Myocyte (in vitro differentiated cells): ENCODE measurements around the gene MYO18B. TPM values are rescaled to one million over a fixed set of nuclear protein-coding genes. Genes with fewer than 3 reads are reported as not detected.

Experiments
- DNase-seq: peaks from one replicate; pipeline ENCODE4 v3.0.0-alpha.2; 2012; ENCODE audit warnings: low read depth
- total RNA-seq: library from RNA; depleted of rRNA; stranded (reverse); fragments of >200 nt; gene quantifications from 2 replicates; pipeline ENCODE4 v1.2.3, GENCODE V29; 2014

Gene MYO18B
- total RNA-seq, 1 donor from 2014 or later, result 165 TPM

DNA sequence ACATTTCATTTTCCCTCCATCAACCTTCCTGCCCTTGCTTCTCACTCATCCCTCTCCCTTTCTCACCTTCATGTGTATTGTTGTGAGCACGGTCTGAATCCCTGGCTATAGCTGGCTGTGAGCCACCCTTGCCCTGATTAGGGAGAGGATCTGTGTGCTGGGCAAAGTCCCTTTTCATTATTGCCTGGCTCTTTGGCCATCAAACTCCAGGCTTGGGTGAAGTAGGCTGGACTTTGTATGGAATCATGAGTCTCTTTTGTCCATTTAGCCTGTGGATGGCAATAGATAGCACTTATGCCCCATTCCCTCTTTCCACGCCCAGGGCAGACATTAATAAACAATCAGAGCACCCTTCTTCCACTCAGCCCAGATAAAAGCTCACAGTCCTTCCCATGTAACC lies 6.7 kb downstream of the MYO18B start:
- DNase-seq, result no peak

DNA sequence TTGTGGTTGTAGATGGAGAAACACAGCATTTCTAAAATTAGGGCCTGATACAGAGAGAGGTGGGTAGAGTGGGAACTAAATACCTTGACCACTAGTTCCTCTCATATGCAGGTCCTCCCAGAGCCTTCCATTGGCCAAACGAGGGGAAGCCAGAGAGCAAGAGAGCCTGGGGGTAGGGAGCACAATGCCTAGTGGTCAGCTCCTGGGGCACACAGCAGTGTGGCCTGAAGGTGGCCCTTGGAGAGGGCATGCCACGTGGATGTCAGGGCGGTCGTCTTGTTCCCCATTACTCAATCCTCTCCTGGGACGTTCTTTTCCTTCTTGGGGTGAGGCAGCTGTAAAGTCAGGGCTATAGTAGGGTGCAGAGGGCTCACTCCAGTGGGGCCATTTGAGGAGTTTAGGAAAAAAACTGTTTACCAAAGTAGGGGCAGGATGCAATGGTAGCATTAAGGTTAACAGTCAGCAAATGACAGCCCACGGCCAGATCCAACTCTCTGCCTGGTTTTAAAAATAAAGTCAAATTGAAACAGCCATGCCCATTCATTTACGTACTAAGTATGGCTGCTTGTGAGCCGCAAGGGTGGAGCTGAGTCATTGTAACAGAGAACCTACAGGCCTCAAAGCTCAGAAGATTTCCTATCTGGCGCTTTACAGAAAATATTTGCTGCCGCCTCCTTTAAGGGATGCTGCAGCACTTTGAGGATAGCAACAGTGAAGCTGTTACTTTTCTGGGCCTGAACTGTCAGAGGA lies 7.6 kb downstream of the MYO18B start:
- DNase-seq, result peak; percentile 30

DNA sequence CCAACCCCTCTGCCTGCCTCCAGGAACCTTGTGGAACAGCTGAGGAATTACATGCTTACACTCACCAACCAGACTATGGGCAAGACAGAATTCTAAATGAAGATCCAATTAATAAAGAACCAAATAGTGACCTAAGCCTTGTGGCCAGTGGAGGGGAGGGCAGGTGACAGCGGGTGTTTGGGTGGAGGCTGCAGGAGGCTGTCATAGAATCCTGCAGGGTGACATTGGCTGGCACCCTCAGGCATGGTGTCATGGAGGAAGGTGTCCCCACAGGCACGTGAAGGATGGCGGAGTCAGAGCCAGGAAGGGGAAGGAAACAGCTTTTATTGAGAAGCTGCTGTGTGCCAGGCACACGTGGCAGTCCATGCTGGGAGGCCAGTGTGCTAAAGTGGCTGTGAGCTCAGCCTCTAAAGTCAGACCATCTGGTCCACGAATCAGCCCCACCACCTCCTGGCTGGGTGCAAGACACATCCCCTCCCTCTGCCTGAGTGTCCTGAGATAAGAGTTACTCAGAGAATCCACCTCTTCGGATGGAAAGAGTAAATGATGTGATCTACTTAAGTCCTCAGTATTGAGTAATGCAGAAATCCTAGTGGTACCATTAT lies 8.7 kb downstream of the MYO18B start:
- peak; percentile 80 for DNase-seq

DNA sequence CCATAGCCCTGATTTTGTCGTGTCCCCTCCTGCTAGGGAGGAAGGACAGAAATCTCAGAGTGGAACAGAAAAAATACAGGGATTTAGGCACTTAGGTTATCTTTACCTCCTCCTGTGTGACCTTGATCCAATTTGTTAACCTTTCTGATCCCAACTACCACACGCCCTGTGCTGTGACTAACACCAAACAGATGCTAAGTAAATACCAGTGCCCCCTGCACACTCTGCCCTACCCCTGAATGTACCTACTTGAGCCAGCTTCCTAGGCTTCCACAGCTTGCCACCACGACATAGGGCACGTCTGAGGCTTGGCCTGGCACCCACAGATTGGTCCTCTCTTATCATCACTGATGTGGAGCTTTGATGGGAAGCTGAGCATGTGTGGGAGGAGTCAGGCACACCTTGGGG lies 9.2 kb downstream of the MYO18B start:
- no peak for DNase-seq

- no peak for DNase-seq
These were observed 10.7 kb downstream of the MYO18B start for GRCh38 chr22:25752615-25753214.

- peak; percentile 33 for DNase-seq
These were observed 11.3 kb downstream of the MYO18B start for GRCh38 chr22:25753252-25753651.

GRCh38 chr22:25754527-25755202 lies 12.7 kb downstream of the MYO18B start:
- DNase-seq, result peak; percentile 98

DNA sequence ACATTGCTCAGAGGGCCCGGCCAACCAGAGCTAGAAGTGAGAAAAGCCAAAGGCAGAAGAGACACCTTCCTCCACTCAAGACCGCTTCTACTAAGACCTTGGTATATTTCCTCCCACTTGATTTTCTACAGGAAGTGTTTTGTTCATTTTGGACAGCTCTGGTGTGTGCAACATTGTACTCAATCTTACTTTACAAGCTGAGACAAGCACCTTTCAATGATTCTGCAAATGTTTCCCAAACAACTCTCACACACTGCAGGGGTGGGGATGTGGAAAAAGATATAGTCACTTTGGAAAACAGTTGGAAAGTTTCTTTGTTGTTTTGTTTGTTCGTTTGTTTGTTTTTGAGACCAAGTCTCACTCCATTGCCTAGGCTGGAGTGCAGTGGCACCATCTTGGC lies 15.7 kb downstream of the MYO18B start:
- DNase-seq, result no peak

GRCh38 chr22:25758316-25758715 lies 16.3 kb downstream of the MYO18B start:
- peak; percentile 39 for DNase-seq

GRCh38 chr22:25759825-25760231 lies 17.8 kb downstream of the MYO18B start:
- DNase-seq, result peak; percentile 97

DNA sequence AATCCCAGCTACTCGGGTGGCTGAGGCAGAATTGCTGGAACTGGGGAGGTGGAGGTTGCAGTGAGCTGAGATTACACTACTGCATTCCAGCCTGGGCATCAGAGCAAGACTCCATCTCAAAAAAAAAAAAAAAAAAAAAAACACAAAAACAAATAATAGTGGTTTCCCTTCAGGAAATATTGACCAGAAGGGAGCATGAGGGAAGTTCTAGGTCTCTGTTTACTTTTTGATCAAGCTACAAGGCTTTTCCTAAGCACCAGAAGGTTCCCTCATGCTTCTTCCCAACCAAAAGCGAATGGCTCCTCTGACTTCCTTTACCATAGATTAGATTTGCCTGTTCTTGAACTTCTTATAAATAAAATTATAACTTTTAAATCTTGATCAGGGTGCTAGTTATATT lies 18.3 kb downstream of the MYO18B start:
- no peak for DNase-seq

DNA sequence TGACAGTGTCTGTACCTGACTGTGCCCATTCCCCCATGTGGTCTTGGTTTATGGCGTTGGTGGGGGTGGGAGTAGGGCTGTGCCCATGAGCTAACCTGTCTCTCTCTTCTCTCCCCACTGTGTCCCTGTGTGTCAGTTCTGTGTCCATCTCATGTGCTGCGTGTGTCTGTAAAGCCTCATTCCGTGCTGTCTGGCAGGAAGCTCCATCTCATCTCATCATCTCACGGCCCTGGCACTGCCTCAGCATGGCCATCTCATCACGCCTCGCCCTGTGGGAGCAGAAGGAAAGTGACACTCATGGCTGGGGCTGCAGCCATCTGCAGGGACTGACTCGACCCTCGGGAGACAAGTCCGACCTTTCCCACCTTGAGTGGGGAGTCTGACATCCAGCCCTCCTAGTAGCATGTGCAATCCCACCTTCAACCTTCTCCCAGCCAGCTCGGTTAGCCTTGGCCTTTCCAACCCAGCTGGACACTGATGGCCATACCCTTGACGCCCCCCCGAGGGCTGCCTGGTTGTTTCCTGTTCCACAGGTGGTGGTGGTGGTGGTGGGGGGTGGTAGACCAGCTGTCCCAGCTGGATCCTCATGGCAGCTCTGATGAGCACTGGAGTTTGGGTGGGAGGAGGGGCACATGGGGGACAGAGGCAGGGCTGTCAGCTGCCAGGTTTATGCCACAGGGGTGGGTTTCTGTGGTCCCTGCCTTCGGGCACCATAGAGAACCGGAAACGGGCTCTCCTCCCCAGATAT lies 19.0 kb downstream of the MYO18B start:
- DNase-seq, result peak; percentile 82

DNA sequence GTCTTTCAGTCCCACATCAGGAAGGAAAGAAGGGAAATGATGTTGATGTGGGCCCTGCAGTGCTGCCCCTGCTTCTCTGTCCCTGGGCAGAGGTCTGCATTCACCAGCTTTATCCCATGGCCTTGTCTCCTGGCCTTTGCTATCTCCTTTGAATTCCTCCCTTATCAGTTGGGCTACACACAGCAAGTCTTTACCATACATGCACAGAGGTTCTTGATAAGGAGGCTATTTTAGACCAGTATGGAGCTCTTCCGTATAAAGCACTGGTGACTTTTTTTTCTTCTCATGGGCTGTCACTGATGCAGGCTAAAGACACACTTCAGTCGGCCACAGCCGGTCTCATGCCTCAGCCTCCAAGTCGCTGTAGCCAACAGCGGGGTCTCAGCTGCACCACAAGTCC lies 20.2 kb downstream of the MYO18B start:
- no peak for DNase-seq

GRCh38 chr22:25763239-25763777 lies 21.3 kb downstream of the MYO18B start:
- no peak for DNase-seq

- DNase-seq, result peak; percentile 96
These were observed 22.5 kb downstream of the MYO18B start for GRCh38 chr22:25764270-25765015.

DNA sequence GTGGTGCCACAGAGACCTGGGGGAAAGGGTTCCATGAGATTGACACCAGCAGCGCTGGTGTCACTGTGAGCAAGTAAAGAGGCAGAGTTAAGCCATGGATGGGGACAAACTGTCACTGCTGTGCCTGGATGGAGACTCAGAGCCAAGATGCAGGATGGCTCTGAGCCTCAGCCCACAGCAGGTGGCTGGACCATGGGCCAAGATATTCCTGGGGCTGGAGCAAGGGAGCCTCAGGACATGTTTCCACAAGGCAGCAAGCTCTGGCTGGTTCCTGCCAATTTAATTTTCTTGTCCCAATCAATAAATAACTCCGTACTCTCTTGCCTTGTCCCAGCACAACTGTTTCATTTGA lies 23.0 kb downstream of the MYO18B start:
- DNase-seq, result peak; percentile 91

GRCh38 chr22:25765801-25766200 lies 23.8 kb downstream of the MYO18B start:
- DNase-seq, result peak; percentile 56

DNA sequence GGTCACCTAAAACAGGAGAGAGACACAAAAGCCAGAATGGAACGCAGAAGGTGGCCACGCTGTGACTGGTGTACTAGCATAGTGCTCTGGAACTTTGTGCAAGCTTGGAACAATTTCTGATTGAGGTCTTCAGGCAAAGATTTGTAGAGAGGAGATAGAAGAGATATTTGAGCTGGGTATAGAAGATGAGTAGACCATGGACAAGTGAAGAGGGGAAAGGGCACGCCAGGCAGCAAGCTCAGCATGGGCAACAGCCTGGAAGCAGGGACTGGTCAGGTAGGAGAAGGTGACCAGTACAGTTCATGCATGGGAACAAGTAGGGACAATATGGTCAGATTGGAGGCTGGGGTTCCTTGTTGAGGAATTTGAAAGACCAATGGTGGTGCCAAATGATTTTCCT lies 24.4 kb downstream of the MYO18B start:
- DNase-seq, result no peak

GRCh38 chr22:25770333-25770732 lies 28.3 kb downstream of the MYO18B start:
- DNase-seq, result no peak

DNA sequence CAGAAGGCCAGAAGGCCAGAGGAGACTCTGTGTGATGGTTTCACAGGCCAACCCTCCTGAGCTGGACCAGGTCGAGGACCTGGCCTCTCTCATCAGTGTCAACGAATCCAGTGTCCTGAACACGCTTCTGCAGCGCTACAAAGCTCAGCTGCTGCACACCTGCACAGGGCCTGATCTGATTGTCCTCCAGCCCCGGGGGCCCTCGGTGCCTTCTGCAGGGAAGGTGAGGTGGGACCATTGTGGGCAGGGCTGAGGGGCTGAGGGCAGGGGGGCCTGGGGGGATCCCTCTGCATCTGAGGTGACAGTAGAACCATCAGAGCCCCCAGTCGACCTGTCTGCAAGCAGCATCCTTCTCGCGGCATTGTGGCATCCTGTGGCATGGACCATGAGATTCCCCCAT lies 30.3 kb downstream of the MYO18B start:
- no peak for DNase-seq
